H1 (cell line): ENCODE data around the gene MARCHF3. TPM values are rescaled to one million over a fixed set of nuclear protein-coding genes. Genes with fewer than 3 reads are reported as not detected.

Source experiments
- CTCF ChIA-PET: fragments of 300-600 bp; sonication (Branson Sonifier 250); formaldehyde crosslinking; loops from one replicate; lab custom pipeline; 2021; ENCODE audit not compliant: partially characterized antibody; lab: Charles Lee
- POLR2A ChIA-PET: fragments of 300-600 bp; sonication (Branson Sonifier 250); formaldehyde crosslinking; loops from one replicate; lab custom pipeline; 2021; ENCODE audit warnings: inconsistent platforms; ENCODE audit not compliant: partially characterized antibody; lab: Charles Lee
- DNase-seq, 2 experiments: peaks; one replicate each; pipeline versions ENCODE4 v3.0.0 to v3.0.0-alpha.2; 2010 to 2022; ENCODE audit warnings: low spot score in 2 of 2, low read depth in 1 of 2, mixed read lengths in 1 of 2
- FAIRE-seq: peaks from 2 replicates; lab custom pipeline; 2011; peaks lifted over from hg19 to GRCh38; lab: Jason Lieb, UNC
- H2AFZ ChIP-seq: 2 replicates; pipeline ENCODE4 v1.8.1; 2012; ENCODE audit warnings: low read length, inconsistent platforms
- H2AK5ac ChIP-seq: 2 replicates; pipeline ENCODE4 v1.6.1; 2013; ENCODE audit warnings: low read depth, low read length
- H2BK120ac ChIP-seq: replicated peaks from 2 replicates; pipeline ENCODE3; 2013; ENCODE audit warnings: low read depth, low read length, inconsistent platforms
- H2BK12ac ChIP-seq: 2 replicates; pipeline ENCODE4 v1.6.1; 2013; ENCODE audit warnings: low read depth, low read length
- H2BK15ac ChIP-seq: 2 replicates; pipeline ENCODE4 v1.6.1; 2013; ENCODE audit warnings: low read length
- H2BK20ac ChIP-seq: 2 replicates; pipeline ENCODE4 v1.6.1; 2013; ENCODE audit warnings: low read length
- H2BK5ac ChIP-seq: 2 replicates; pipeline ENCODE4 v1.6.1; 2013; ENCODE audit warnings: low read depth, low read length
- H3K14ac ChIP-seq: 2 replicates; pipeline ENCODE4 v1.6.1; 2013; ENCODE audit warnings: inconsistent platforms; ENCODE audit not compliant: insufficient read length
- H3K18ac ChIP-seq: 2 replicates; pipeline ENCODE4 v1.6.1; 2013; ENCODE audit warnings: low read length; ENCODE audit errors: extremely low read depth
- H3K23ac ChIP-seq: 2 replicates; pipeline ENCODE4 v1.6.1; 2013; ENCODE audit warnings: inconsistent platforms; ENCODE audit not compliant: insufficient read length
- H3K23me2 ChIP-seq: 2 replicates; pipeline ENCODE4 v1.6.1; 2013; ENCODE audit warnings: low read depth, low read length
- H3K27ac ChIP-seq: 2 replicates; pipeline ENCODE4 v1.6.1; 2011; ENCODE audit warnings: low read depth, low read length, inconsistent platforms
- H3K27me3 ChIP-seq, 4 experiments: replicated peaks in 1 of 4; 1 replicate in 1 of 4; 2 replicates in 3 of 4; pipeline versions ENCODE4 v1.6.1 to v1.8.1; 2011 to 2013; ENCODE audit warnings: low read length in 3 of 4, mild to moderate bottlenecking in 3 of 4, inconsistent platforms in 2 of 4, mixed read lengths in 2 of 4, moderate library complexity in 1 of 4; ENCODE audit not compliant: control insufficient read depth in 3 of 4, insufficient read depth in 3 of 4; ENCODE audit errors: extremely low read depth in 1 of 4
- H3K36me3 ChIP-seq, 4 experiments: 2 replicates each; pipeline versions ENCODE4 v1.6.1 to v1.8.1; 2011 to 2013; ENCODE audit warnings: mild to moderate bottlenecking in 4 of 4, low read length in 3 of 4, moderate library complexity in 2 of 4, control low read depth in 1 of 4, inconsistent platforms in 1 of 4; ENCODE audit not compliant: insufficient read depth in 4 of 4, control insufficient read depth in 2 of 4
- H3K4ac ChIP-seq: replicated peaks from 2 replicates; pipeline ENCODE3; 2013; ENCODE audit warnings: low read length, low read depth, mixed read lengths, inconsistent platforms; ENCODE audit not compliant: insufficient read length
- H3K4me1 ChIP-seq, 4 experiments: replicated peaks in 1 of 4; 1 replicate in 1 of 4; 2 replicates in 3 of 4; pipeline versions ENCODE4 v1.6.1 to v1.8.1; 2011 to 2013; ENCODE audit warnings: low read length in 3 of 4, inconsistent platforms in 2 of 4, mixed read lengths in 1 of 4; ENCODE audit not compliant: insufficient read depth in 4 of 4, control insufficient read depth in 3 of 4
- H3K4me2 ChIP-seq, 2 experiments: 2 replicates each; pipeline versions ENCODE4 v1.6.1 to v1.8.1; 2011 to 2013; ENCODE audit warnings: low read depth in 2 of 2, low read length in 2 of 2, control low read depth in 1 of 2, inconsistent platforms in 1 of 2, mild to moderate bottlenecking in 1 of 2; ENCODE audit not compliant: insufficient read depth in 1 of 2
- H3K4me3 ChIP-seq, 4 experiments: fragments of 200-600, 300-600 bp in 1 of 4; sonication (generic), shearing (Covaris generic), sonication (Bioruptor Twin) in 1 of 4; 2 replicates each; pipeline versions ENCODE4 v1.5.1 to v1.8.1; 2011 to 2016; ENCODE audit warnings: low read length in 4 of 4, low read depth in 3 of 4, control low read depth in 2 of 4, inconsistent platforms in 2 of 4, mild to moderate bottlenecking in 2 of 4, mixed read lengths in 1 of 4, moderate library complexity in 1 of 4; ENCODE audit not compliant: insufficient read depth in 2 of 4; ENCODE audit errors: extremely low read depth in 1 of 4
- H3K56ac ChIP-seq: replicated peaks from 2 replicates; pipeline ENCODE3; 2013; ENCODE audit warnings: low read depth, mild to moderate bottlenecking, mixed read lengths, low read length, inconsistent platforms; ENCODE audit not compliant: insufficient read length
- H3K79me1 ChIP-seq: 2 replicates; pipeline ENCODE4 v1.6.1; 2013; ENCODE audit warnings: low read depth, low read length, control low read depth
- H3K79me2 ChIP-seq, 2 experiments: 2 replicates each; pipeline versions ENCODE4 v1.6.1 to v1.8.1; 2012 to 2013; ENCODE audit warnings: low read length in 2 of 2, mild to moderate bottlenecking in 2 of 2, inconsistent platforms in 1 of 2; ENCODE audit not compliant: insufficient read depth in 2 of 2, control insufficient read depth in 1 of 2
- H3K9ac ChIP-seq, 4 experiments: replicated peaks in 1 of 4; 1 replicate in 1 of 4; 2 replicates in 3 of 4; pipeline versions ENCODE4 v1.6.1 to v1.8.1; 2011 to 2013; ENCODE audit warnings: low read depth in 3 of 4, low read length in 3 of 4, control low read depth in 2 of 4, mild to moderate bottlenecking in 2 of 4, moderate library complexity in 2 of 4, inconsistent platforms in 1 of 4; ENCODE audit errors: extremely low read depth in 1 of 4
- H3K9me3 ChIP-seq, 2 experiments: 2 replicates each; pipeline versions ENCODE4 v1.6.1 to v1.8.1; 2012 to 2013; ENCODE audit warnings: mild to moderate bottlenecking in 2 of 2, moderate library complexity in 2 of 2, control low read depth in 1 of 2, inconsistent platforms in 1 of 2, low read depth in 1 of 2, low read length in 1 of 2, mixed read lengths in 1 of 2; ENCODE audit not compliant: insufficient read depth in 2 of 2
- H4K20me1 ChIP-seq, 2 experiments: replicated peaks in 1 of 2; 2 replicates each; pipeline versions ENCODE3 to v1.8.1; 2011 to 2013; ENCODE audit warnings: inconsistent platforms in 2 of 2, low read length in 2 of 2, mild to moderate bottlenecking in 1 of 2; ENCODE audit not compliant: insufficient read depth in 2 of 2, control insufficient read depth in 1 of 2
- H4K5ac ChIP-seq: 2 replicates; pipeline ENCODE4 v1.6.1; 2013; ENCODE audit warnings: low read length, low read depth, mixed read lengths, inconsistent platforms; ENCODE audit not compliant: insufficient read length
- H4K8ac ChIP-seq: 2 replicates; pipeline ENCODE4 v1.8.0; 2013; ENCODE audit warnings: mild to moderate bottlenecking, moderate library complexity, low read length, inconsistent platforms; ENCODE audit not compliant: insufficient read depth; ENCODE audit errors: extremely low read depth
- H4K91ac ChIP-seq: replicated peaks from 2 replicates; pipeline ENCODE3; 2013; ENCODE audit warnings: low read length, mixed read lengths, inconsistent platforms; ENCODE audit not compliant: insufficient read length
- CHD1 ChIP-seq: IDR thresholded peaks from 2 replicates; pipeline ENCODE4 v1.6.1; 2012; ENCODE audit warnings: low read depth, low read length, improper control_type of control experiment
- EGR1 ChIP-seq: IDR thresholded peaks from 2 replicates; pipeline ENCODE4 v1.6.1; 2011; ENCODE audit warnings: low read depth, low read length, borderline replicate concordance
- HDAC2 ChIP-seq, 2 experiments: fragments of 300-600 bp in 1 of 2; sonication (generic) in 1 of 2; IDR thresholded peaks; 2 replicates each; pipeline ENCODE4 v1.6.1; 2011 to 2012; ENCODE audit warnings: low read depth in 2 of 2, low read length in 2 of 2, mild to moderate bottlenecking in 2 of 2, moderate library complexity in 2 of 2, borderline replicate concordance in 1 of 2, inconsistent platforms in 1 of 2
- KDM5A ChIP-seq: fragments of 200-600 bp; IDR thresholded peaks from 2 replicates; pipeline ENCODE4 v1.7.1; 2012; ENCODE audit warnings: mild to moderate bottlenecking, low read length, inconsistent platforms, mixed read lengths
- MAFK ChIP-seq: IDR thresholded peaks from 2 replicates; pipeline ENCODE4 v1.6.1; 2012; ENCODE audit warnings: low read depth, mild to moderate bottlenecking, improper control_type of control experiment, low read length
- NANOG ChIP-seq: IDR thresholded peaks from 2 replicates; pipeline ENCODE4 v1.6.1; 2011; ENCODE audit warnings: low read length, low read depth, mild to moderate bottlenecking, inconsistent platforms; ENCODE audit not compliant: insufficient read depth, poor library complexity, severe bottlenecking
- RXRA ChIP-seq: IDR thresholded peaks from 2 replicates; pipeline ENCODE4 v1.6.1; 2011; ENCODE audit warnings: low read depth, mild to moderate bottlenecking, low read length, moderate library complexity; ENCODE audit not compliant: insufficient read depth
- SP4 ChIP-seq: IDR thresholded peaks from 2 replicates; pipeline ENCODE4 v1.6.1; 2012; ENCODE audit warnings: low read length, inconsistent platforms
- TEAD4 ChIP-seq: IDR thresholded peaks from 2 replicates; pipeline ENCODE4 v1.6.1; 2012; ENCODE audit warnings: low read depth, low read length, inconsistent platforms, mixed read lengths
- WGBS, 2 experiments: shearing (Covaris generic) in 1 of 2; methylation state at CpG; one replicate each; pipeline versions ENCODE4 v1.1.6 to v1.1.7; 2013 to 2015; ENCODE audit warnings: low lambda C conversion rate in 2 of 2, mixed read lengths in 2 of 2, inconsistent platforms in 1 of 2, low coverage in 1 of 2, missing lambda C conversion rate in 1 of 2; ENCODE audit not compliant: insufficient replicate concordance in 2 of 2, insufficient coverage in 1 of 2, insufficient read length in 1 of 2; ENCODE audit errors: extremely low coverage in 1 of 2, missing lambda C conversion rate in 1 of 2; 5-methylcytosine and 5-hydroxymethylcytosine counted together
- polyA plus RNA-seq, 7 experiments: library from polyadenylated mRNA; depleted of rRNA in 3 of 7; stranded (reverse) in 5 of 7; unstranded in 2 of 7; fragments of >200 nt in 5 of 7; fragments of 200-250 nt in 2 of 7; gene quantifications; 1 replicate in 5 of 7; 2 replicates in 1 of 7; 4 replicates in 1 of 7; pipeline versions ENCODE4 v1.2.1 to v1.2.3, GENCODE V29; 2011 to 2013; ENCODE audit warnings: missing spikeins in 2 of 7, mixed read lengths in 2 of 7
- total RNA-seq: library from RNA; stranded (reverse); fragmentation: NEBNext Ultra II Directional; extraction: Animal tissue kit (Norgen Biotek cat#: 25700); gene quantifications from 2 replicates; pipeline ENCODE4 v1.2.1, GENCODE V29; 2021

The MARCHF3 gene
- total and polyA plus RNA-seq, 2 of the 8 experiments (the other 6 are each of a cell fraction or from before 2014, with no cell fraction given): 12.0 to 16.9 TPM

DNA sequence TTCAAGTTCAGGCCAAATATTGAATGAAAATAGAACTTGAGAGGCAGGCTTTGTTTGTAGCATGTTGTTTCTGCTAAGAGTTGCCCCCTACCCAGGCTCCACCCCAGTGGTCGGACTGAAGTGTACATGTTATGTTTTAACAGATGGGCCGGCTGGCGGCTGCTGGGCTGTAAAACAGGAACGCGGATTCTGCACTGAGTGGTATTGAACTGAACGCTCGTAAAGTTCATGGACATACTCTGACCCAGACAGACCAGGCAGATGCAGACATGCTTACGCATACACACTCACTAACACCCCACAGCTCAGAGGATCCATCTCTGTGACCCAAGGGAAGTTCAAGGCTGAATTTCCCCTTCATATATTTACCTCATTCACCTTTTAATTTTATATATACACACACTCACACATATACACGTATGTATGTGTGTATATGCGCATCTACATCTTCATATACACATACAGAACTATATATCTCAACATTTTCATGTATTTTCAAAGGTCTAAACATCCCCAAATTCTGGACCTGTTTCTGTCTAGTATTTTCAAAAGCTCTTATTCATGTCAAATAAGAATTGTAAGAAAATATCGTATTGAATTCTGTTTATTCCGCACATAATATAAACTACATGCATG is 1.4 kb downstream of the MARCHF3 start:
- no peak for TF ChIP-seq TEAD4
- TF ChIP-seq SP4: no peak
- TF ChIP-seq KDM5A: no peak
- TF ChIP-seq NANOG: no peak
- no peak for TF ChIP-seq MAFK
- TF ChIP-seq EGR1: no peak
- no peak for TF ChIP-seq RXRA
- no peak for TF ChIP-seq HDAC2 (IDR thresholded peaks at IDR 0.05; ENCODE audit: borderline replicate concordance in 1 of 2, low read depth in 2 of 2, low read length in 2 of 2)
- no peak for TF ChIP-seq CHD1
- Histone ChIP-seq H4K8ac (no peak overlapping the region), H3K4me3 (peak overlapping the region; percentile 71 to 83 (median 82); a peak in 5 of 8 replicates), H4K5ac (no peak overlapping the region), H3K18ac (no peak overlapping the region), H3K4me2 (peak overlapping the region; percentile 79 to 95), H4K20me1 (peaks cover 0 to 7% of the 10 kb centered on the region in 2 experiments), H3K27ac (no peak overlapping the region), H2BK120ac (no peak overlapping the region), H4K91ac (no peak overlapping the region), H2BK12ac (no peak overlapping the region), H3K4me1 (peaks cover 0 to 9% (median 6%) of the 10 kb centered on the region in 4 experiments; a peak in 4 of 7 replicates), H3K4ac (no peak overlapping the region), H3K36me3 (no peaks in the 10 kb centered on the region), H3K23ac (no peak overlapping the region), H3K27me3 (peaks cover 0 to 16% (median 10%) of the 10 kb centered on the region in 4 experiments; a peak in 5 of 7 replicates), H2BK20ac (no peak overlapping the region), H3K56ac (no peak overlapping the region), H2AK5ac (no peak overlapping the region), H3K9ac (no peak overlapping the region), H3K79me1 (no peaks in the 10 kb centered on the region), H3K14ac (no peak overlapping the region), H2AFZ (no peak overlapping the region), H2BK15ac (no peak overlapping the region), H3K23me2 (peaks cover 19% of the 10 kb centered on the region; the same call in 1 of the 2 replicates), H3K9me3 (no peaks in the 10 kb centered on the region), H3K79me2 (peaks cover 0 to 22% of the 10 kb centered on the region in 2 experiments; a peak in 1 of 4 replicates), H2BK5ac (no peak overlapping the region)
- POLR2A ChIA-PET: interaction anchor here (1.1 kb wide), 1 partner anchor 251 kb away, joined by 3 read pairs; no protein-coding TSS in a partner anchor
- WGBS, 2 experiments: 81% methylated on average over 12 of the region's 12 CpGs; no CpG with 5 or more reads in 1 of the 2 experiments
- CTCF ChIA-PET: interaction anchor here (0.6 to 1.8 kb wide), 14 partner anchors 9 to 1649 kb away, joined by 3 to 5 read pairs (median 4); no protein-coding TSS in a partner anchor
- FAIRE-seq (no peak), DNase-seq (no peak)
